Glomerular visceral epithelial cell (primary cell): ENCODE measurements around the gene CPLX4.
A peak's percentile ranks its signal among the peaks of the same experiment; 100 is the strongest.

ENCODE experiments used
- DNase-seq: peaks from one replicate; pipeline ENCODE4 v3.0.0-alpha.2; 2016; ENCODE audit errors: extremely low spot score

Gene CPLX4, protein sequence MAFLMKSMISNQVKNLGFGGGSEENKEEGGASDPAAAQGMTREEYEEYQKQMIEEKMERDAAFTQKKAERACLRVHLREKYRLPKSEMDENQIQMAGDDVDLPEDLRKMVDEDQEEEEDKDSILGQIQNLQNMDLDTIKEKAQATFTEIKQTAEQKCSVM

DNA sequence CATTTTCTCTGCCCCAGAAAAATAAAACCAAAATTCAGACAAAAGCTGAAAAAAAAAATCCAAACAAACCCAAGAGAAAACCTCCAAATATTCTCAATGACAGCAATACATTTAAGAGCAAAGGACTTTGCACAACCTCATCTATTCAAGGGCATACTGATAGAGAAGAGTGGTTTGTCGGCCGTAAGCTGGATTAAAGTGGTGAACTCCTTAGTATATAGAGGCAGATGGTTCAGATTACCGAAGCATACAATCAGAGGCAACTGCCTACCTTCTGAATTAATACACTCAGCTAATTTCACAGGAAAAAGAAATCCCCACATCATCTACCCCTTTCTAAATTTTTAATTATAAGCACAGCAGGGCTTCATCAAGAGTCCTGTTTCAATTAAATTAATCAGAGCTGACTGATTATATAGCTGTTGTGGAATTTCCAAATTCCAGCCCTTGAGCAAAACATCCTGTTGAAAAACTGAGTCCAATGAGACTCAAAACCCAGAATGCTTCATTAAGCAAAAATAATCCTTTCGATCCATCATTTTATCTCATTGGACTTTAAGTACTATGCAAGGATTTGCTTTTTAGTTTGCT, at the start of gene CPLX4:
Gene CPLX4, minus strand, starts transcription at position 190 of the 591 bp plus-strand sequence. Its CDS starts 187 bp downstream, at position 3.
- no peak for DNase-seq

DNA sequence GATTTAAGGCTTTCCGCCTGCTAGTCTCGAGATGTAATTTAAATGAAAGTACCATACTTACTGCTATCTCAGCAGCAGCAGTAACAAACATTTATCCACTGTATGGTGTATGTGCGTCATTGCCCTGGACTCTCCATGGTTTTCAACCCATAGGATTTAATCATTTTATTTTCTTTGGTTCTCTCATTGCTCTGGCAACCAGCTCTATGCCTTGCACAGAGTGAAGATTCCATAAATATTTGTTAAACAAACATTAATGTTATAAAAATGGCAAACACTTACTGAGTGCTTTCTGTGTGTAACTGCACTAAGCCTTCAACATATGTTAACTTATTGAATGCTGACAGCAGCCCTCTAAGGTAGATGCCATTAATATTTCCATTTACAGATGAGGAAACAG, 41.9 kb upstream of the CPLX4 start:
- no peak for DNase-seq

DNA sequence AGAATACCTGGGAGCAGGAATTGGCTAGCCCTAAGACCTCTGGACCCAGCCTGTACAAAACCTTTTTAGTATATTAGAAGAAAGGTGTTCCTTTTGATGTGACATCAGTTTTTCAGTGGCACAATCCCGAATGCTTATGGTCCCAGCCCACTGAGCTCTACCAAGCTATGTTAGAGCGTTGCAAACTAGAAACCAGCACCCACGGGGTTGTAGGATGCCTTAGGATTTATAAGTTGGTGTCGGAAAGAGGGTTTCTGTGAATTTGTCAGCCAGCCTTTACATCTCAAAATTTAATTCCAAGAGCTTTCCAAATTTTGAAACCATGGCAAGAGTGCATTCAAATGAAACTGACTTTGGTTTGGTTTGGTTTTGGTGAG, 41.1 kb upstream of the CPLX4 start:
- DNase-seq = no peak

DNA sequence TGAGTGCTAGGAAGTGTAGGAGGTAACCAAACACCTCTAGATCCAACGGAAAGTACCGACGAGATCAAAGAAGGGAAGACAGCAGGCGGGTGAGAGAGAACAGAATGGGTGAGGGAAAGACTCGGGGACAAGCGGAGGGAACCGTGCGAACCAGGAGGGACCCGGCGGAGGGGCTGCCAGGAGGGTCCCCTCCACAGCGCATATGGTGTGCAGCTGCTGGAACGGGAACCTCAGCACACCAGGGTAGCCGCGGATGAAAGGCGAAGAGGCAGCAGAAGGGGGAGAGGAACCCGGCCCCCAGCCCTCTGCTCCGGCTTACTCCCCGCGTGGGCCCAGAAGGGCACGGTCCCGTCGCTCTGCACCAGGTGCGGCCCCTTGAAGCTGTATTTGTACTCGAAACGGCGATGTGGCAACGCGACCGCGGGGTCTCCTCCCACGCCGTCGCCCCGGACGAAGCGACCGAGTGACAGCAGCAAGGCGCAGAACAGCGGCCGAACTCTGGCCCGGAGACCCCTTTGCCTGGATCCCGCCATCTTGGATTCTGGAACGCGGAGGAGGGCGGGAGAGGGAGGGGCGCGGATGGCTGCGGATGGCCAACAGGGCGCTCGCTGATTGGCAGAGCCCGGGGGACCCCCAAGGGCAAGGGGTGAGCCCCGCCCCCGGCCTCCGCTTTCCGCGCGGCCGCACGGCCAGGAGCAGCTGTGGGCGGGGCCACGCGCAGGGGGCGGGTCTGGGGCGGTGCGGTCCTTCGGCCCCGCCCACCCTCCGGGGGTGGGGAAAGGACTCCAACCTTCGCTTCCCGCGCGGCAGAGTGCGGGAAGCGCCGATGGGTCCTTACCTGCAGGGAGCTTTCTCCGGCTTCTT, 40.5 kb upstream of the CPLX4 start, which contains the start of gene LMAN1:
Gene LMAN1, minus strand, starts transcription at position 554 of the 864 bp plus-strand sequence. Its CDS starts 21 bp downstream, at position 533.
- peak; percentile 97 for DNase-seq

DNA sequence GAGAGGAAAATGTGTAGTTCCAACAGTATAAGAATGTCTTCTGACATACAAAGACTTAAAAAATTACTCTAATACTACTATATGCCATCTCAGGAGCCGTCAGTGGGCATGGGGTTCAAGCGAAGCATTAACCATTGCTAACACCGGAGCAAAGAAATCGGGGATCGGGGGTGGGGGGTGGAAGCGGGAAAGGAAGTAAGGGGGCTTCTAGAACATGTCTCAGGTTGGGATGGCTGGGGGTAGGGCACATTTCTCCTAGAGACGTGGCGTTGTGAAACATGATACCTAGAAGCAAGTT, 39.9 kb upstream of the CPLX4 start:
- DNase-seq = peak; percentile 59

DNA sequence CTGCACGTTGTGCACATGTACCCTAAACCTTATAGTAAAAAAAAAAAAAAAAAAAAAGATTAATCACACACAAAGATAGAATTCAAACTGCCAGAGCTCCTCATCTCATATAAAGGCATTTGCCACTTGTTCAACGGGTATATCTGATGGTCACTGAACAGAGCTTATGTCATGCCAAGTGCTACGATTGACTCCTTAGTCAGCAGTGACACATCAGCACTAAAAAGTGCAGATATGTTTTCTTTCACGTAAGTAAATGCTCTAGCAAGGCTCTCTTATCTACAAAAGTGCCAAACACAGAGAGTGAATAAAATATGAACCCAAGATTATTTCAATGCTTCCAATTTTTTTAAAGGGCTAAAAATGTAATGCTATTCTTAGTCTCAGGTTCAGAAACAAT, 39.5 kb upstream of the CPLX4 start:
- DNase-seq = peak; percentile 63

DNA sequence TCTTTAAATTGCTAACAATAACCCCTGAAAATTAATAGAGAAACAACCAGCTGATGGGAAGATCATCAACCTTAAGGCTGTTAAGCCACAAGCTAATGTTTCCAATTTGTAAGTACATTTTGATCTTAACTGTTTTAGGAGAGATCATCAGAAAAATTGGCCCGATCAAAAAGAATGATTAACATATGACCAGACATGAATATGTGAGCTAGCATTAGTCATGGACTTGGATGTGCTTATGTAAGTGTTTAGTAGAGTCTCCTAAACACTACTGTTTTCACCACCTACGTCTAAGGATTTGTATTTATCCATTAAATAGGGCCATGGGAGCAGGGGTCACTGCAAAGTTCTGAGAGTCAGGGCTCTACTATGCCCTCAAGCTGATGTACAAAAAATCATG, 36.3 kb upstream of the CPLX4 start:
- DNase-seq = no peak

DNA sequence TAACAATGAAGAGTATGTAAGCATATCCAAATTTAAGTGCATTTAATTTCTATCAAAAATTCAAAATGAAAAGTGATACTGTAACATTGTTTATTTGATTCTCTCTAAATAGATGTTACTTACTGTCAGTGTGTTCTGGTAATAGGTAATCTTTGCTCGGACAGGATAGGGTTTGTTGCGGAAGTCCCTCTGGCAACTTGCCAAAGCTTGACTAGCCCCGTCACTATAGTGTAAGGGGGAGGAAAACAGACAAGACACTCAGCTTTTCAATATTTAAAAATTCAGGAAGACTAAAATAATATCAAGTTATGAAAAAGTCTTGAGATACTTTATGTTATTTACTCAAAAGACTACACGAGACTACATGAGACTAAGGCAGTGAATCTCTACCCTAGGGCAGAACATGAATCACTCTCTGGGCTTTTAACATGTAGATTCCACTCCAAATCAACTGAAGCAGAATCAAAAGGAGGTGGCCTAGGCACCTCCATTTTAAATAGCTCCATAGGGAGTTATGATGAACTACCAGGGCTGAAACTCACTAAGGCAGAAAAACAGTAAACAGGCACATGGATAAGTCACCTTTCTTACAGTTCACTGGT, 34.7 kb upstream of the CPLX4 start:
- no peak for DNase-seq

DNA sequence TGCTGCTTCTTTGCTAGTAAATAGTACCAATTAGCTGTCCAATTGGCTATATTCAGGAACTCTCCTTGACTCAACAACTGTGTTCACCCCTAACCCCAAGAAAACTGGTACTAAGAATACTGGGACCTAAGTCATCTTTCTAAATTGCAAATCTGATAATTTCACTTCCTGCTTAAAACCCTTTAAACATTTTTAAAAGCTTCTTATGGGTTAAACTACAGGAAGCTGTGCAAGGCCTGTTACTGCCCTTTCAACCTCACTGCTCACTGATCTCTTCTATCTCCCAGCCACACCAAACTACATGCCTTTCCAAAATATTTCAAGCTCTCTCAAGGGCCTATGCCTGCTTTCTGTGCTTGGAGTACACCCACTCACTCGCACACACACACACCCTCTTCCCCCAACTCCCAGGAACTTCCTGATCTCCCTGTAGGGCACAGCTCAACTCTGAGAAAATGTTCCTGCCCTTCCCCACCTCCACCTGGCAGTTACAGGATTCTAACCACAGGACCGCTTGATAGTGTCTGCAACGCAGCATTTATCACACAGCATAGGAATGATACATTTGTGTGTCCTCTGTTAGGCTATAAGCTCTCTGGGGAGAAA, 33.9 kb upstream of the CPLX4 start:
- no peak for DNase-seq

DNA sequence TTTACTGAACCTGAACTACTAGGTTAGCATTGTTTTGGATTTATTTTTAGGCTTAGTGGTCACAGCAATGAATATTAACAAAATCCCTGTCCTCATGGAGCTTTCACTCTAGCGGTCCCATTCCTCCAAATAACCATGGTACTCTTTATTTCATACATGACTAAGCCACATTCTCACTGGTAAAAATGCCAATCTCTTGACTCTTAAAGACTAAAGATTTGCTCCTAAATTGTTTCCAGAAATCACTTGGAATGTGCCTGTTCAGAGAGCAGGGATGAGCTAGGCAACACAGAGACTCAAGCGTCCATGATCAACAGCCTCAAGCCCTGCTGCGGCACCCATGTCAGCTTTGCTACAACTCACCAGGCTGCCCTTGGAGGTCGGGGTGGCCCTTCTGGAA, 27.1 kb upstream of the CPLX4 start:
- no peak for DNase-seq

DNA sequence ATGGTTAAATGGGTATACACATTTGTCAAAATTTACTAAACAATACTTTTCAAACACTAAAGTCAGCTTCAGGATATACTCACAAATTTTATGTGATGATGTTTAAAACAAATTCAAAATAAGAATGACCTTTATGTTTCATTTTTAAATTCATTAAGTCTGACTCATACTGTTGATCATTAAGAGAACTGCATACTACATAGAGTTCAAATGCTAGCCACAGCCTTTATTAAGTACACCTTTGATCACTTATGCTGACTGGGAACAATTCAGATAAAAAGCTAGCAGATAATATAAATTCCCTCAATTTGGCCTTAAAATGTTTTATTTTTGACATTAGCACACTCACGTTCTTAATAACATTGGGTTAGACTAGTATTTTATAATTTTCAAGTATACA, 26.5 kb upstream of the CPLX4 start:
- no peak for DNase-seq

DNA sequence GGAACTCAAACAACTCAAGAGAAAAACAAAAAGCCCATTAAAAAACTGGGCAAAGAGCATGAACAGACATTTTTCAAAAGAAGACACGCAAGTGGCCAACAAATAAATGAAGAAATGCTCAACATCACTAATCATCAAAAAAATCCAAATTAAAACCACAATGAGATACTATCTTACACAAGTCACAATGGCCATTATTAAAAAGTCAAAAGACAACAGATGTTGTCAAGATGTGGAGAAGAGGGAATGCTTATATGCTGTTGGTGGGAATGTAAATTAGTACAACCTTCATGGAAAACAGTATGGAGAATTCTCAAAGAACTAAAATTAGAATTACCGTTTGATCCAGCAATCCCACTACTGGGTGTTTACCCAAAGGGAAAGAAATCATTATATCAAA, 25.5 kb upstream of the CPLX4 start:
- DNase-seq = no peak

DNA sequence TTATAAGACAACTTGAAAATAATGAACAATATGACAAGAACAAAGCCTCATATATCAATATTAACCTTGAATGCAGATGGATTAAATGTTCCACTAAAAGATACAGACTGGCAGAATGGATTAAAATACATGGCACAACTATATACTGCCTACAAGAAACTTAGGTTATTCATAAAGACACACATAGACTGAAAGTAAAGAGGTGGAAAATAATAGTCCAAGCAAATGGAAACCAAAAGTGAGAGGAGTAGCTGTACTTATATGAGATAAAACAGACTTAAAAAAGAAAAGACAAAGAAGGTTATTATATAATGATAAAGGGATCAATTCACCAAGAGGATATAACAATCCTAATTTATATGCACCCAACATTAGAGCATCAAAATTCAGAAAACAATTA, 22.4 kb upstream of the CPLX4 start:
- no peak for DNase-seq

DNA sequence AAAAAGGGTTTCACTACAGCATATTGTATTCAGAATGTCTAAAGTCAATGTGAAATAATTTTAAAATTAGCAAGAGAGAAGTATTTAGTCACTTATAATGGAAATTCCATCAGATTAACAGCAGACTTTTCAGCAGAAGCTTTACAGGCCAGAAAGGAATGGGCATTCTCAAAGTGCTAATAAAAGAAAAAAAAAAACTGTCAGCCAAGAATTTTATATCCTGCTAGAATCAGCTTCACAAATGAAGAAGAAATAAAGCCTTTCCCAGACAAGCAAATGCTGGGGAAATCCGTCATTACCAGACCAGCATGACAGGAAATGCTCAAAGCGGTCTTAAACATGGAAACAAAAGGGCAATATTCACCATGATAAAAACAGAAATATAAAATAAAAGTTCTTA, 21.9 kb upstream of the CPLX4 start:
- DNase-seq = no peak

DNA sequence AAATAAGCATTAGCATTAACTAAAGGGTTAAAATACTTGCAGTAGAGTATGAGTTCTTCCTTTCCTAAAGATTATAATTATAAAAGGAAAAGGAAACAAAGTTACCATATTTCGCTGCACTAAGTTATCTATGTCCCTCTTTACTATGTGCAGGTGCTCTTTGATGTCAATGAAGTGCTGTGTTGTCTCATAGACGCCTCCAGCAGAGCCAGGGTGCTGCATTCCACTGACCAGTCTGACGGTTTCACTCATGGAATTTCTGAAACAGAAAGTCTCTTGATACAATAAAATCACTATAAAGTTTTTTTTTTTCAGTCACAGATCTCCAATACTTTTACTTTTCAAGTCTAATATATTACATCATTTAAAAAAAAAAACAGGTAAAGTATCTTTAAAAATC, 14.5 kb upstream of the CPLX4 start:
- no peak for DNase-seq

DNA sequence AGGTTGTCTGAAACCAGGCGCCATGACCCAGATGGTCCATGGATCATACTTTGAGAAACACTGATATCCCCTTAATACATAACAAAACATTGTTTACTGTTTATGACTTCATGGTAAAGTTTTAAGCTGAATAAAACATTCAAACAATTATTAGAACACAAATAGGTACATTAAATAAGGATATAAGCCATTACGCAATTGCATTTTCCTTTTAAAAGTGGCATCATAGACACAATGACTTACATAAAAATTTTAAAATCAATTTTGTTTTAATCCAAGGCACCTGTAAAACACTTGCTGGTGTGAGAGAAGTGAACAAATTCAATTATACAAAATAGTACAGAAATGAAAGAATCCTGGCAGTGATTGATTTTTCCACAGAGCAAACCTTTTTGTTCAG, 10.2 kb upstream of the CPLX4 start:
- no peak for DNase-seq

DNA sequence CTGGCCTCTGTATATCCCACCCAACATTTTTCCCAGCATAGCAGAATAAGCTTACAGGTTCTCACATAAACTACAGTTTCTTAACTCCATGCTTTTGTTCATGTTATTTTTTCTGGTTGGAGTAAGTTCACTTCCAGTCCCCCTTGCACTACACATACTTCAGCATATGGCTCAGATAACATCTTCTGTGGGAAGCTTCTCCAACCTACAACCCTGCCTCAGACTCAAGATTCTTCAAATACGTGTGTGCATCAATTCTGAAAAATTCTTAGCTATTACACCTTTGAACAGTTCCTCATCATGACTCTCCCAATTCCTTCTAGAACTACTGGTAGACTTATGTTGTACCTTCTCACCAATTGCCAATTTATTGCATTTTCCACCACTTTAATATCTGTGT, 7.5 kb upstream of the CPLX4 start:
- no peak for DNase-seq

DNA sequence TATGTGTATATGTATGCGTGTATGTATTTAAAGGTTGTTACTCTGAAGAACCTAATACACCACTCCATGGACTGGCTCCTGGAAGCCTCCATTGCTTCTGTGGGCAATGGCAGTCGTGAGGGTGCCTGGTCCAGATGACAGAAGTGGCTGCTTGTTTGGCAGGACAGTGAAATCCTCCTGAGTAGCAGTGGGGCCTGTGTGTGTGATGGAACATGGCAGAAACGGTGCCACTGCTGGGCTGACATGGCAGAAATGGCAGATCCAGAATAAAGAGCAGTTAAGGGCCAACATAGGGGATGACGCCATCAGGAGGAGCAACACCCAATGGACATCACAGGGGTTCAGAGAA, 6.1 kb upstream of the CPLX4 start:
- no peak for DNase-seq

DNA sequence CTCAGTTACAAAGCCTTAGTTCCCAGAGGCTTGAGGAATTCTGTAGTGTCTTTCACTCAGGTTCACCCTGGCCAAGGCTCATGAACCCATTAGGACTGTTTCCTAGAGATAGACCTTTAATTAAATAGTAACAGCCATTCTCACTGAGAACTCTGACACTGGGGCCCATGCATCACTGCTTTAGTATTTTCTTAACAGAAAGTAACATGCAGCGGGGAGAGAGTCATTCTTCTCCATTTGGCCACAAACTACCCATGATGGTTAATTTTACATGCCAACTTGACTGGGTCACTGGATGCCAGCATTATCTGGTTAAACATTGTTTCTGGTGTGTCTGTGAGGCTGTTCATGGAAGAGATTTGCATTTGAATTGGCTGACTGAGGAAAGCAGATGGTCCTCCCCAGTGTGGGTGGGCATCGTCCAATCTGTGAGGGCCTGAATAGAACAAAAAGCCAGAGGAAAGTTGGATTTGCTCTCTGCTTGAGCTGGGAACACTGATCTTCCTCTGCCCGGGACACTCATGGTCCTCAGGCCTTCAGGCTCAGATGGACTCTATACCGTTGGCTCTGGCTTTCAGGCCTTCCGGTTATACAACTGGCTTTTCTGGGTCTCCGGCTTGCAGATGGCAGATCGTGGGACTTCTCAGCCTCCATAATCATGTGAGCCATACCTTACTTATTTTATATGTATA, 5.6 kb upstream of the CPLX4 start:
- peak; percentile 94 for DNase-seq

DNA sequence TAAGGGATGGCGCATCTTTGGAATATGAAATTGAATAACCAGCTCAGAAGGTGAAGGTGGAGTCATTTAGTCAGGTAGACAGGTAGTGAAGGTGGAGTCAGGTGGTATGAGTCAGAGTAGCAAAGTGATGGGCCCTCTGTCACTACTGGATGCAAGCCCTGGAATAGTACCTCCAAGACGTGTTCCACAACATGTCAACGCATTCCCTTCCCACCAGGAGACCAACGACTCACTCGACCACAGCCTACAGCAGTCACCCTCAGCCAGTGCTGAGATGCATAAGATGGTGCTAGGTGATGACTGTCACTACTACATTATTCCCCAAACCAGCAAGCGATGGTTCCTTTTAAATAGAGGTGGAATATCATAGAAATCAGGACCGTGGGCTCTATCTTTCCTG, 6.8 kb downstream of the CPLX4 start:
- peak; percentile 47 for DNase-seq

DNA sequence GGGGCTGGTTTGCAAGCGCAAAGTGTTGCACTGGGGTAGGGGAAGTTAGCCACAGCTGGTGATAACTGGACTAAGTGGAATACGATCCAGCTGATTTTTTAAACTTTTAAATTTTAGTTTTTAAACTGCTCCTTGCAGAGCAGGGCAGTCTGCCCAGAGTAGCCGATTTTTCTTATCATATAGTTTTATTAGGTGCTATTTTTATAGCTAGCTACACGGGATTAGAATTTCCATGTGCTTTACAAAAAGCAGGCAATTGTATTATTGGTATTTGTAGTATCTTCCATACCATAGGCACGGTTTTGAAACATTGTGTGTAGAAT, 9.6 kb downstream of the CPLX4 start:
- no peak for DNase-seq

DNA sequence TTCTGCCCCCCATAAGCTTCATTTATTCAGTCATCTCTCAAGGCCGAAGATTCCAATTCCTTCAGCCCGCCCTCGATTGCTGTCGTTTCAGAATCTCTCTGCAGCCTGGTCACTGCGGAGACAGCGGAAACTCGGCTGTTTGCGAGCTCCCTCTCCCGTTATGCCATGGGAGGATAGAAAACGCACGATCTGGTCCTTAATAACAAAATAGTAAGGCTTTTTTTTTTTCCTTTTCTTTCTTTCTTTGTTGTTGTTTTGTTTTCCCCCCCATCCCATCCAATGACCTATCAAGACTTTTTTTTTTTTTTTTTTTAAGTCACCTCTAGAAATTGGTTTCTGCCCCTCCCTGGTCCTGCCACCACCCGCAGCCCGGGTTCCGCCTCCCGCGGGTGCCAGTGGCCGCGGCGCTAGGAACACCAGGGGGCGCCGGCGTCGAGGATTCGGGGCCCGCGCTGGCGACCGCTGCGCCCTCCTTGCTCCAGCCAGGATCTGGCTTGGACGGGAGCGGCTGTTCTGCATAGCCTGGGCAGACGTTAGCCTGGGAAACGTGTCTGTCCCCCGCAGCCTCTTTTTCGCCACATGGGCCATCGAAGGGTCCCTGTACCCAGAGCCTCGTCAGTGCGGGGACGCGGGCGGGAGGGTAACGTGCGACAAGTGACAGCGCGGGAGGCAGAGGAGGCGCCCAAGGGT, 10.1 kb downstream of the CPLX4 start:
- DNase-seq = peak; percentile 69
